ENCODE measurements around the gene TMEFF1. TPM values are rescaled to one million over a fixed set of nuclear protein-coding genes. Genes with fewer than 3 reads are reported as not detected.

The TMEFF1 gene
- total RNA-seq, 2 donors from 2014 or later: 0.37 to 1.5 TPM

DNA sequence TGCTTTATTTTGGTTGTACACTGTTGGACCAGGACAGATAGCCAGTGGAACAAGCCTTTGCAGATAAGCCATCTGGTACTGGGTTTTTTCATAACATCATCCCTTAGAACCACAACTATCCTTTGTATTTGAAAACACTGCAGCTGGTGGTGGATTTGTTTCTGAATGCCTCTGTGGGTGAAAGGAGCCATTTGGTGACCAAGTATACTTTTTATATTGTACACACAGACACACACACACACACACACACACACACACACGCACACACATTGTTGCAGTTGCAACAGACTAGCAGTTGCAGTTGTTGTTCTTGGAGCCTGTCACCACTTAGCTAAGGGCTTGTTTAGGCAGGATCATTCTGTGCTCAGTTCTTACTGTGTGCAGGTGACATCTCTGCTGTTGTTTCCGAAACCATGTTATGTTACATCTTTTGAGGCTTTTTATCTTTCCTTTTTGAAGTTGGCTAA lies 82.0 kb downstream of the TMEFF1 start:
- no peak for DNase-seq (ENCODE audit: low spot score)
- intact Hi-C loops (cut with DNase I): loop anchor here in 1 of 2 donors (10.0 kb wide), 1 partner anchor 1270 kb away; no protein-coding TSS in a partner anchor

DNA sequence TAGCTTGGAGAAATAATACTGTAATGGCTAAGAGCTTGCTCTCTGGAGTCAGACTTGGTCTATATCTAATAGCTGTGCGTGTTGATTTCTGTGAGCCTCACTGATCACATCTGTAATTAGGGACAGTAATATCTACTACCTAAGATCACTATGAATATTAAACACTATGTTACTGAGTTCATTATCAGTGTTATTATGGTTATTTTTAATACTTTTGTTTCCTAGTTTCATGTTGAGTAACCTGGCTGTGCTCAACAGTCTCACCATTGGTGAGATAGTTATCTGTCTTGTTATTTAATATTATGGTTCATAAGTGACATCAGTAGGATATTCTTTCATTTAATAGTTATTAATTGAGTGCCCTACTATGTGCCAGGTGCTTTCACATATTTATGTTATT lies 82.5 kb downstream of the TMEFF1 start:
- DNase-seq (ENCODE audit: low spot score): no peak
- intact Hi-C loops (cut with DNase I): loop anchor here in 1 of 2 donors (10.0 kb wide), 1 partner anchor 1269 kb away; no protein-coding TSS in a partner anchor

DNA sequence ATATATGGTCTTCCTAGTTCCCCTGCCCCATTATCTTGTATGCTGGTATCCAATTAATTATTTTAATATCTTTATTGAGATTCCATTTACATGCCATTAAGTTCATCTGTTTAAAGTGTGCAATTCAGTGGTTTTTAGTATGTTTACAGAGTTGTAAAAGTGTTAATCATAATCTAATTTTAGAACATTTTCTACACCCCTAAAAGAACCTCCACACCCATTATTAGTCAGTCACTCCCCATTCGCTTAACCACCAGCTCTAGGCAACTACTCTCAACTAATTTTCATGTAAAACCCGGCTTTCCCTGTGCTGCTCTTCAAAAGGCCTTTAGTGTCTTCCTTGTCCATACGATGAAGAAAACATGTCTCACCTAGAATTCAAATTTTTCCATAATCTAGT lies 84.1 kb downstream of the TMEFF1 start:
- no peak for DNase-seq (ENCODE audit: low spot score)
- intact Hi-C loops (cut with DNase I): loop anchor here in 1 of 2 donors (10.0 kb wide), 1 partner anchor 1268 kb away; no protein-coding TSS in a partner anchor

DNA sequence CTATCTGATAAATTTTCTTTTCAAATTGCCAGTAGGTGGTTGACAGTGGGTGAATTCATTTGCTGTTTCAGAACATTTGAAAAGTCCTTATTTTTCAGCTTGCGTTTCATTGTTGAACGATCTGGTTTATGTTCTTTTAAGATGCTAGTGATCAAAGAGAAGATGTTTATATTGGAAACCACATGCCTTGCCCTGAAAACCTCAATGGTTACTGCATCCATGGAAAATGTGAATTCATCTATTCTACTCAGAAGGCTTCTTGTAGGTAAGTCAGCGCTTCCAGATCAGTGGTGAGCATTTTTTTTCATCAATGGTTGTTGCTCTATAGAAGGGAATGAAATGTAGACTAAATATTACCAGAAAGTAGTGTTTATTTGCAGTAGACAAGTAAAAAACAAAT lies 88.3 kb downstream of the TMEFF1 start:
- DNase-seq (ENCODE audit: low spot score): no peak
- intact Hi-C loops (cut with DNase I): no loop called here

DNA sequence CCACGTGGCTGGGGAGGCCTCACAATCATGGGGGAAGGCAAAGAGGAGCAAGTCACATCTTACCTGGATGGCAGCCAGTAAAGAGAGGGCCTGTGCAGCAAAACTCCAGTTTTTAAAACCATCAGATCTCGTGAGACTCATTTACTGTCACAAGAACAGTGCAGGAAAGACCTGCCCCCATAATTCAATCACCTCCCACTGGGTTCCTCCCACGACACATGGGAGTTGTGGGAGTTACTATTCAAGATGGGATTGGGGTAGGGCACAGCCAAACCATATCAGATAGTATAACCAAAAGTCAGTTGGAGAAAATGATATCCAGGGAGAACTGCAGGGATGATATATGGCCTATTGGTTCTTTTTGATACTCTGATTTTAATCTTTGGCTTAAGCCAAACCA lies 94.9 kb downstream of the TMEFF1 start:
- DNase-seq (ENCODE audit: low spot score): no peak
- intact Hi-C loops (cut with DNase I): no loop called here

DNA sequence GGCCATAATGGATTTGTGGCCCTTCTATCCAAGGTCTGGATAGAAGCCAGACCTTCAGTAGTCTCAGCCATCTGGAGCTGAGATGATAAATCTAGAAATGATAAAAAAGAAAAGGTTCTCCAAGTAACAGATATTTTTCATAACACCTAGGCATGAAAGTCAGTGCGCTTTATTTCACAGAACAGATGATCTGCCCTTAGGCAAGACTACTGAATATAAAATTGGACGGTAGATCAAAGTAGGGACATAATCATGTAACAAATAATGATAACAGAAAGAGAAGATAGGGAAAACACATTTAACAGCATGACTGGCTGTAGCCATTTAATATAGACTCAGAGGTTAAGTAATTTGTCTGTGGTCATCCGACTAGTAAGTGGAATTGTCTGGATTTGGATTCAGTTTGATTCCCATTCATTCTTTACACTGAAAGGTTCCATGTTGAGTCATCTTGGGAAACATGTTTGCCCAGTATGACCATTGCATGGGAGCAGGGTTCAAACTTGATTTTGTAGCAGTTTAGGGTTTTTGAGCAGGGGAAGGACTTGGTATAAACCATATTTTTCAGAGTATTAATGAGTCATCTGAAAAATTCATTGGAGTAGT lies 100.8 kb downstream of the TMEFF1 start:
- no peak for DNase-seq (ENCODE audit: low spot score)
- intact Hi-C loops (cut with DNase I): no loop called here

DNA sequence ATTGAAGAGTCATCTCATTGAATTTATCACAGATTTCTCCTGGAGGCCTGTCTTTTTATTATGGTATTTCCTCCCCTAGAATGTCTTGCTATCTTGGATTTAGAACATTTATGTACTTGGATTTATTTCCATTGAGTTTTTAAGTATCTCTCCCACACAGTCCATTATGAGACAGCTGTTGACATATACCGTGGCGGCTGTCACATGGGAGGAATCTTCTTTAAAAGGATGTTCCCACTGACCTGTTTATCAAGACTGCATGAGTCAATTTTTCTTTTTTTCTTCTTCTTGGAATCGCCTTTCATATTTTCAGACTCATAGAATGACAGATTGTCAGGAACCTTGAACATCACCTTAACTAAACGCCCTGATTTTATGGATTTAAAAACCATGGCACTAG lies 102.1 kb downstream of the TMEFF1 start:
- DNase-seq (ENCODE audit: low spot score): no peak
- intact Hi-C loops (cut with DNase I): no loop called here

DNA sequence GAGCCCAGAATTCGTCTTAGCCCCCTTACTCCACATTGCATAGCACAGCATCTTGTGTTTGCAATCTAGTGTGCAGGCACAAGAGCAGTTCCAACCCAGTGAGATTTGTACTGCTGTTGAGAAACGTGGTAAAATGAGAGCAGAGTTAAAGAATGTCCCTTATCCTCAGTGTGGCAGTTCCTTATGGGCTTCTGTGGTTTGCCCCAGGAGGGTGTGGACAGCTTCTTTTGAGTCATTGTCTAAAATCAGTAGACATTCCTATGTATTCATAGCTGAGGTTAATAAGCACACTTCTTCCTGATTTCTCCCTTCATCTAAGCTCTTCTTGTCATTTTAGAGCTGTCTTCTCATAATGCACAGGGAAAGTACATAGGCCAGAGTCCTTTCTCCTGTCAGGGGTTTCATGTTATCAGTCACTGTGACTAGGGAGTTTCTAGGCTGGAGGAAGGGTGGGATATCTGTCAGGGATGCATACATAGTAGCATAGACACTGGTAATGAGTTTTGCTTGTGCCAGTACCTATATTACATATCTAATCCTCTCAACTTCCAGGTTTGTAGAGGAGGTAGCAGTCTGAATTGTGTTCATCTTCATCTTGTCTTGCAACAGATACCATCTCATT lies 102.9 kb downstream of the TMEFF1 start:
- intact Hi-C loops (cut with DNase I): no loop called here
- DNase-seq (ENCODE audit: low spot score): no peak

DNA sequence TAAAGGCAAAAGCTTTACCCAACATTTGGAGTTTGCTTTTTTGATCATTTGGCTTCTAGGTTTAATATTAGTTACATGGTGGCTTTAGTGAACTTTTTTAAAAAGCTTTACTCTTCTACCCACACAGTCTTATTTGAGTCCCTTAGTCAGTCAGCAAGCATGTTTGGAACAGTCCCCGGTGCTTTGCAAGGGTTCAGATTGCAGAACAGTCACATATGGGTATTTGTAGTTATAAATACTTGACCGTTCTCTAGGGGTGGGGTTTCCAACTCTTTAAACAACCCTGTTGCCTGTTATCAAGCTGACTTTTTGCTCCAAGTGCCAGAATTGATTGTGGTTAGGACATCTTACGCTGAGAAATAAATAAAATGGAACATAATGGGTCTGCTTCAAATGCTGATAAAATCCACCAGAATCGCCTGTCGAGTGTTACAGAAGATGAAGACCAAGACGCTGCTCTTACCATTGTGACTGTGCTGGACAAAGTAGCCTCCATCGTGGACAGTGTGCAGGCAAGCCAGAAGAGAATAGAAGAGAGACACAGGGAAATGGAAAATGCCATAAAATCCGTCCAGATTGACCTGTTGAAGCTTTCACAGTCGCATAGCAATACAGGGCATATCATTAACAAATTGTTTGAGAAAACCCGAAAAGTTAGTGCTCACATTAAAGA lies 105.0 kb downstream of the TMEFF1 start, which contains the start of gene CAVIN4:
Gene CAVIN4, plus strand, starts transcription at position 304 of the 673 bp plus-strand sequence. Its CDS starts 65 bp downstream, at position 369.
- no peak for DNase-seq (ENCODE audit: low spot score)
- intact Hi-C loops (cut with DNase I): no loop called here

DNA sequence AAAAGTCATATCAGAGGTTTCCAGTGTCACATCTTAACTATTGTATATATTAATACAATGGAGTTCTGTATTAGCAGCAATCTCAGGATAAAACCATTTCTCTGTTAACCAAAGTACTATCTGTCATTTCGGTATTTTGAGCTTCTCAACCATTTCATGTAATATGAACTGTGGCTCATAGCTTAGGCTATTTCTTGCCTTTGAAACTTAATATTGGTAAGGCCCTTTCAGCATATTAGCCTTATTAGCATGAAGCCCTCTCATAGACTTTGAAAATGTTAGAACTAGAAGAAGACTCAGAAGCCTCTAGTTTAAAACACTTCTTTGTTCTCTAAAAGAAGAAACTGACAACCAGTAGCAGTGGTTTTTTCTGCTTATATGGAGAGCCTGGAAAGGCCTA lies 105.7 kb downstream of the TMEFF1 start:
- DNase-seq (ENCODE audit: low spot score): no peak
- intact Hi-C loops (cut with DNase I): no loop called here

DNA sequence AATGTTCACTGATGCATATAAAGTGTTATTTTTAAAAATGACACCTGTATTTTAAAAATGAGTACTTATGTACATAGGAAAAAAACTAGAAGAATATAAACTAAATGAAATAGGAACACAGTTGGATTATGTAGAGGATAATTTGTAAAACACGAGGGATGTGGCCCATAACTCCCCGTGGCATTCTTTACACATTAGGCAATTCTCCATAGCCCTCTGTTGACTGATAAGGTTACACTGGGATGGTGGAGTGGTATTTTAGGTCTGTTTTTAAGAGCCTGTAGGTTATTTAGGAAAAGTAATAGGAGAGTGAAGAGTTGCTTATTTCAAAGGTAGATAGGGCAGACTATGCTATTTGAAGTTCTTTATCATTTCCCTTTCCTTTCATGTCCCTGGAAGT lies 106.7 kb downstream of the TMEFF1 start:
- intact Hi-C loops (cut with DNase I): no loop called here

DNA sequence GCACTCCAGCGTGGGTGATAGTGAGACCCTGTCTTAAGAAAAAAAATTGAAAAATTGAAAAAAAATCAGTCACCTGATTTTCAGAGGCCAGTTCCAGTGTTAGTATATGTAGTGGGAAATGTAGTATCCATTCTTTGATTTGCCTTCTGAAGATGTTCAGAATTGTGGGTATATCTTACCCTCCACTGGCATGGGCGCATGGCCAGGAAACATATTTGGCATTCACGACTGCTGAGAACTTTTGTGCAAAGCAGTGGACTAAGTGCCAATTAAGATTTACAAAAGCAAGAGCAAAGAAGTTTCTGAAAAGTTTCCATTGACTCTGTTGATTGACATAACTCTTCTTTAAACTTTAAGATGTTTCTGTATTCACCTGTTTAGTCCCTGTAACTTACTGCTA lies 107.3 kb downstream of the TMEFF1 start:
- intact Hi-C loops (cut with DNase I): no loop called here
- no peak for DNase-seq (ENCODE audit: low spot score)

More for the DNA sequence above, 106.7 kb downstream of the TMEFF1 start:
- DNase-seq (ENCODE audit: low spot score): no peak

DNA sequence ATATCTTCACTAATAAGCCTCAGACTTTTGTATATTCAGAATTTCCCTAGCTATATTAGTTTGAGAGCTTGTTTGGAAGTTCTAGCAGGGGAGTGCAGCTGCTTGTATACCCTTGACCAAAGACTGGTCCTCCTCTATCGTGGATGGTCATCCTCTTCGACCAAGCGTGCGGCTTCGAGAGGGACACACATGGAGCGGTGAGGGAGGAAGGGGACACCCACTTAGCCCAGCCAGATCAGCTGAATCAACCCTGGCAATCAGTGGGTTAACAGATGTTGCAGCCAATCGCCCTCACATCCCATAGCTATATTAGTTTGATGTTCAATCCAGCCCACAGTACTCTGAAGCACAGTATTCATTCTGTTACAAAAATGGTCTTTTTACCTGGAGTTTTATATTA lies 108.1 kb downstream of the TMEFF1 start:
- intact Hi-C loops (cut with DNase I): no loop called here
- peak; percentile 77 for DNase-seq (ENCODE audit: low spot score)

DNA sequence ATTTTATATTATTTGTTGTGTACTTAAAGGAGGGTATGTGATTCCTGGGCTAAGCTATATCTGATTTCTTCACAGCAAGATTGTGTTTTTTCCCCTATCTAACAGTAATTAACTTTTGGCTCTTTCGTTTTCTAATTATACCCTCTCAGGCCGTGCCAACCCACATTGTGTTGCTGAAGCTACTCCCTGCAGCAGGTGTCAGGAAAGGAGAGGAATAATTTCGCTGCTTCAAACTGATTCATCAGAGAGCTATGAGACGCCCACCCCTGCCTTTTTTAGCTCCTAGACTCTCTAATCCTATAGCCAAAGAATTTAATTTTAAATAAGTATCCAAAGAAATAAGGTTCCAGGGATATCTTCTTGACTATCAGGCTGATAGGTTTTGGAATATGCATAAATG lies 108.7 kb downstream of the TMEFF1 start:
- DNase-seq (ENCODE audit: low spot score): no peak
- intact Hi-C loops (cut with DNase I): no loop called here

DNA sequence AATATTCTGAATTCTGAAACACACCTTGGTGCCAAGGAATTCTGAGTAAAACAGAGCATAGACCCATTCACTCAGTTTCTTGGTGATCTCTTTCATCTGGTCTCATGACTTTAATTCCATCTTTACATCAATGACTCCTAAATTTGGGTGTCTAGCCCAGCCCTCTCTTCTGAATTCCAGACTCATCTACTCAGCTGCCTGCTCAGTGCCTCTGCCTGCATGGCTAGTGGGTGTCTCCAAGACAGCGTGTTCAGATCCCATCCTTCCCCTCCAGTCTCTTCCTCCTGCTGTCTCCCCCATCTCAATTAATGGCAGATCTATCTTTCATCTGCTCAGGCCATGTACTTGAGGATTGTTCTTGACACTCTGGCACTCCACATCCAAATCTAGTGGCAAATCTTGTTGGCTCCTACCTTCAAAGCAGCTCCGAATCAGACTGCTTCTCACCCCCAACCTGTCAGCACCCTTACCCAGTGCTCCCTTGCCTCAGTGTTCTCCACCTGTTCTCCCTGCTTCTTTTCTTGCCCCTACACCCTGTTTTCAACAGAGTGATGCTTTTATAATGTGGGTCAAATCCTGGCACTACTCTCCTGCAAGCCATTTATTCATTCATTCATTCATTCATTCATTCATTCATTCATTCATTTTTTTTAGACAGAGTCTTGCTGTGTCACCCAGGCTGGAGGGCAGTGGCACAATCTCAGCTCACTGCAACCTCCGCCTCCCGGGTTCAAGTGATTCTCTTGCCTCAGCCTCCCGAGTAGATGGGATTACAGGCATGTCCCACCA lies 110.3 kb downstream of the TMEFF1 start:
- DNase-seq (ENCODE audit: low spot score): no peak
- intact Hi-C loops (cut with DNase I): no loop called here

DNA sequence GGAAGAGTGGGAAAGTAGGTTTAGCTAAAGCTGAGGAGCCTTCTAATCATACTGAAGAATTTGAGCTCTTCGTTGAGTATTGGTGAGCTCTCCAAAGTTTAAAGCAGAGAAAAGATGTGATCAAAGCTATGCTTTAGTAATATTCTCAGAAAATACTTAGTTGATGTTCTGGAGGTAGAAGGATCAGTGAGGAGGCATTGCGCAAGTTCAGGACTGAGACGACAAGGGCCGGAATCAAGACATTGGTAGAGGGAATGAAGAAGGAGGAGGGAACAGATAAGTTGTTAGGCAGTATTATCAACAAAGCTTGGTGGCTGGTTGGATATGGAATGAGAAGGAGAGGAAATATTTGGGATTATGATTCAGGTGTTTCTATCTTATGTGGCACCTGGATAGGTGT lies 112.0 kb downstream of the TMEFF1 start:
- no peak for DNase-seq (ENCODE audit: low spot score)
- intact Hi-C loops (cut with DNase I): no loop called here

DNA sequence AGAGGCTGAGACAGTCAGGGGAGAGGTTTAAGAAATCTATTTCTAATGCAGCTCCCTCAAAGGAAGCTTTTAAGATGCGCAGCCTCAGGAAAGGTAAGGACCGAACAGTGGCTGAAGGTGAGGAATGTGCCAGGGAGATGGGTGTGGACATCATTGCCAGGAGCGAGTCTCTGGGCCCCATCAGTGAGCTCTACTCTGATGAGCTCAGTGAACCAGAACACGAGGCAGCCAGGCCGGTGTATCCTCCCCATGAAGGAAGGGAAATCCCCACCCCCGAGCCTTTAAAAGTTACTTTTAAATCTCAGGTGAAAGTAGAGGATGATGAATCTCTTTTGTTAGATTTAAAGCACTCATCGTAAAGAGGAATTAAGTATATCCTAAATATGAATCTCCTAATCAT lies 113.1 kb downstream of the TMEFF1 start:
- intact Hi-C loops (cut with DNase I): no loop called here

DNA sequence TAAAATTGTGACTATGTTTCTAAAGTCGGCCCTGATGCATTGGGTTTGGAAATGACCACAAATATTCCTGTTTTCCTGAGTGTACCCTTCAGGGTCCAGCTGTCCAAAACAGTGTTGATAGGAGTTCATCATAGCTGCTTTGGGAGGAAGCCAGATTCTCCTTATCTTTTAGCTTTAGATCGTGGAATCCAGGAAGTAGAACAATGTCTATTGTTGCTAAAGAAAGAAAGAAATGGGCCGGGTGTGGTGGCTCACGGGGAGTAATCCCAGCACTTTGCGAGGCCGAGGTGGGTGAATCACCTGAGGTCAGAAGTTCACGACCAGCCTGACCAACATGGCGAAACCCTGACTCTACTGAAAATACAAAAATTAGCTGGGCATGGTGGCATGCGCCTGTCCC lies 114.4 kb downstream of the TMEFF1 start:
- DNase-seq (ENCODE audit: low spot score): no peak
- intact Hi-C loops (cut with DNase I): no loop called here

More for the DNA sequence above, 113.1 kb downstream of the TMEFF1 start:
- DNase-seq (ENCODE audit: low spot score): peak; percentile 45

DNA sequence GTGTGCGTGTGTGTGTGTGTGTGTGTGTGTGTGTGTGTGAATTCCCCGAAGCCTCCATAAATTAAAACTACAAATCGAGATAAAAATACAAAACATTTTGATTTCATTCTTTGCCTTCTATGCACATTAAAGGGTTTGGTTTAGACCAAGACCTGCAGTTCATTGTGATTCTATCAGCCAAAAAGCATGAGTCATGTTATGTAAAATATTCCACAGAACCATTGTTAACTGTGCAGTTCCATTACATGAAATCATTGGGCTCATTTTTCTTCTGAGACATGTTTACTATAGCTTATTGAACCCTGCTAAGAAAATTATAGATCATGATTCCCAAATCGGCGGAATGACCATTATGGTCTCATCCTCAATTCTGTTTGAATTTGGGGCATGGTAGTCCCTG lies 116.6 kb downstream of the TMEFF1 start:
- intact Hi-C loops (cut with DNase I): no loop called here
- DNase-seq (ENCODE audit: low spot score): no peak

DNA sequence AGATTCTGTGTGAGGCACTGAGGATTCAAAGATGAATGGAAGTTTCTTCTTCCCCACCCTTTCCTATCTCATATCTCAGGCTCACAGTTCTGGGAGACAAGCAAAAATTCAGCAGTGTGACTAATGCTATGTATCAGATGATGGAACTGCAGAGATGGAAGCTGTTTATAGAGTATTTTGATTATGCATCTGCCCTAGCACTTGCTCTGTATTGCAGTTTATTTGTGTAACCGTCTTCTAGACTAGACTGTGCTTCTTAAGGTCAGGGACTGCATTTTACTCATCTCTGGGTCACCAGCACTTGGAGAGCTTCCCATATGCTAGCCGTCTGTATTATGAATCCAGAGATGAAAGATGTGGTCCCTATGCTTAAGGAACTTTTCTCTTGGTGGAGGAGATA lies 117.5 kb downstream of the TMEFF1 start:
- intact Hi-C loops (cut with DNase I): no loop called here
- no peak for DNase-seq (ENCODE audit: low spot score)

All from posterior vena cava (tissue), 2 donors.